Activated CD4-positive, CD25-positive, alpha-beta regulatory T cell treated with anti-CD3 and anti-CD28 coated beads, Interleukin-2, amount 50 U/mL, for 72 hours (primary cell): Measurements from ENCODE around the gene GTF2H3.
"Not testable (repeated sequence)": the region's sequence is repeated elsewhere in the genome, so short reads cannot be mapped to it uniquely, and the experiment has no call there.

Experiments used
- DNase-seq: peaks from one replicate; pipeline ENCODE4 v3.0.0; 2021

Gene GTF2H3

DNA sequence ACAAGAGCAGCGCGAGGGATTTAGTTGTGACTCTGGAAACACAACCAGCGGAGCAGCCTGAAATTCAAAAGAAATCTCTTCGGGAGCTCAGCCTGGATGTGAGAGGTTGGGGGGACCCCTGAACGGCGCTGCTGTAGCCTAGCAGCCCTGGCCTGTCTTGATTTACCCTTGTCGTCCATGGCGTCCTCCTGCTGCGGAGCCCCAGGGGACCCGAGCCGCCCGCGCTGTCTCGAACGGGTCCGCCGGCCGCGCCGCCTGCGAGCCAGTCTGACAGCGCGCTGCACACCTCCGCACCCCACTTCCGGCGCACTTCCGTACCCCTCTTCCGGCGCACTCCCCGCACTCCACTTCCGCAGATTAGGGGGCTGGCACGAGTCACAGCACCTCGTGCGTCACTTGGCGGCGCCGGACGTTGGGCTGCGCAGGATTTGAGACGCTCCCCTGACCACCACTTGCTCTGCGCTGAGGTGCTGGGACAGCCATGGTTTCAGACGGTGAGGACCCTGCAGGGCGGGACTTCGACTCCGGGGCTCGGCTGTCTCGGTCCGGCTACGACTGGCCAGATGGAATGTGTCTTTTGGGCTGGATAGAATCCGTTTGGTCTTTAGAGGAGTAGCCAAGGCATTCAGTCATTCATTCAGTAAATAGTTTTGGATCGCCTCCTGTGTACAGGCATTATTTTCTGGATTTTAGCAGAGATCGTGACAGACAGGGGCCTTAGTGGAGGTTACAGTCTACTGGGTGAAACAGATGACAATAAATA, at the start of gene GTF2H3, which contains the start of gene EIF2B1:
Gene GTF2H3, plus strand, starts transcription at position 451 of the 763 bp plus-strand sequence. Its CDS starts 31 bp downstream, at position 482.
Gene EIF2B1, minus strand, starts transcription at position 308 of the 763 bp plus-strand sequence. Its CDS starts 129 bp downstream, at position 179.
- DNase-seq, result peak; percentile 95

DNA sequence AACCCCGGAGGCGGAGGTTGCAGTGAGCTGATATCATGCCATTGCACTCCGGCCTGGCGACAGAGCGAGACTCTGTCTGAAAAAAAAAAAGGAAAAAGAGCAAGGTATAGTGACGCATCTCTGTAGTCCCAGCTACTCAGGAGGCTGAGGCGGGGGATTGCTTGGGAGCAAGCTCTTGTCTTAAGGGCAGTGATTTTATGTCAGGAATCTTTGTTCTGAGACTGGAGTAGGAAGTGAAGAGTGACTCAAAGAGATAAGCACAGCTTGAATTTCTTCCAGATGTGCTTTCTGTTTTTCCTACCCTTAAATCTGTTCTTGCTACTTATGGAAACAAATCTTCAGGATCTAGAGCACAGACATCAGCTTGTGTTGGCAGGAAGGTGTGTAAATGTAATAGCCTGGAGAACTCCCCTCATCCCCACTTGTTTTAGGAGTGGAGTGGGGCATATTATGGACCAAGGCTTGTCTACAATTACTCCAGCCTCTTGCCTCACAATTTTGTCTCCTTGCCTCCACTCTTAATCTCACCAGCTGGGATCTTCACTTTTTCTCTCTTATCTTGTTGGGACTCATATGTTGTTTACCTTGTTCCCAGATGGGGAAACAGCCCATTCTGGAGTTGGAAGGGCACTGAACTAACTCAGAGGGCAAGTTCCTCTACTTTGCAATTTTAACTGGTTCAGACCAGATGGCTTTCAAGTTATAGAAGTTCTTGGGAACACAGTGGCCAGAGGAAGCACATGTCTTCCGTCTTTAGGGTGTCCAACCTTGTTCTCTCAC, 41.7 kb upstream of the GTF2H3 start:
- DNase-seq, result no peak

DNA sequence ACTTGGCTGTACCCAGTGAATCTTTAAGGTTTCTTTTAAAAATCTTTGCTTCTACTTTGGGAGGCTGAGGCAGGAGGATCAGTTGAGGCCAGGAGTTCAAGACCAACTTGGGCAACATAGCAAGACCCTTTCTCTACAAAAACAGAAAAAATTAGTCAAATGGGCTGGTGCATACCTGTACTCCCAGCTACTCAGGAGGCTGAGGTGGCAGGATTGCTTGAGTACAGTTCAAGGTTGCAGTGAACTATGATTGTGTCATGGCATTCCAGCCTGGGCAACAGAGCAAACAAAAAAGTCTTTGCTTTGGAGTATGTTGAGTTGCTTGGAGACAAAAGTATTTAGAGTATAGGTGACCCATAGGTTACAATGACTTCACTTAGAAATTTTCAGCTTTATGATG, 37.9 kb upstream of the GTF2H3 start:
- DNase-seq, result no peak

GRCh38 chr12:123597100-123597499, 36.5 kb upstream of the GTF2H3 start:
- no peak for DNase-seq

- DNase-seq, result no peak
Measured at GRCh38 chr12:123598522-123598921, 35.1 kb upstream of the GTF2H3 start.

DNA sequence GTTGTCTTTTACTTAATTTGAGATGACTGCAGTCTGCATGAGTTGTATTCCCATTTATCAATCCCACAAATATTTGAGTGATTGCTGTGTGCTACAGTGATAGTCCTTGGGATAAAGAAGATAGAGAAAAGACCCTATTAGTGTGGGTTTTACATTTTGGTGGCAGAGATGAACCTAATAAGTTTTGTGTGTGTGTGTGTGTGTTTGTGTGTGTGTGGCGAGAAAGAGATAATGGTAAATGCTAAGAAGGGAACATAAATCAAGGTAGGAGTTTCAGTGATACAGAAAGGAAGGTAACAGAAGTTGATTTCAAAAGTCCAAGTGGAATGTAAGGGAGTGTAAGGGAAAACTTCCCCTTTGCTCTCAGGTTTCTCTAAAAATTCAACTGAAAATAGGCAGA, 34.3 kb upstream of the GTF2H3 start:
- no peak for DNase-seq

- no peak for DNase-seq
Measured at GRCh38 chr12:123599721-123600120, 33.9 kb upstream of the GTF2H3 start.

DNA sequence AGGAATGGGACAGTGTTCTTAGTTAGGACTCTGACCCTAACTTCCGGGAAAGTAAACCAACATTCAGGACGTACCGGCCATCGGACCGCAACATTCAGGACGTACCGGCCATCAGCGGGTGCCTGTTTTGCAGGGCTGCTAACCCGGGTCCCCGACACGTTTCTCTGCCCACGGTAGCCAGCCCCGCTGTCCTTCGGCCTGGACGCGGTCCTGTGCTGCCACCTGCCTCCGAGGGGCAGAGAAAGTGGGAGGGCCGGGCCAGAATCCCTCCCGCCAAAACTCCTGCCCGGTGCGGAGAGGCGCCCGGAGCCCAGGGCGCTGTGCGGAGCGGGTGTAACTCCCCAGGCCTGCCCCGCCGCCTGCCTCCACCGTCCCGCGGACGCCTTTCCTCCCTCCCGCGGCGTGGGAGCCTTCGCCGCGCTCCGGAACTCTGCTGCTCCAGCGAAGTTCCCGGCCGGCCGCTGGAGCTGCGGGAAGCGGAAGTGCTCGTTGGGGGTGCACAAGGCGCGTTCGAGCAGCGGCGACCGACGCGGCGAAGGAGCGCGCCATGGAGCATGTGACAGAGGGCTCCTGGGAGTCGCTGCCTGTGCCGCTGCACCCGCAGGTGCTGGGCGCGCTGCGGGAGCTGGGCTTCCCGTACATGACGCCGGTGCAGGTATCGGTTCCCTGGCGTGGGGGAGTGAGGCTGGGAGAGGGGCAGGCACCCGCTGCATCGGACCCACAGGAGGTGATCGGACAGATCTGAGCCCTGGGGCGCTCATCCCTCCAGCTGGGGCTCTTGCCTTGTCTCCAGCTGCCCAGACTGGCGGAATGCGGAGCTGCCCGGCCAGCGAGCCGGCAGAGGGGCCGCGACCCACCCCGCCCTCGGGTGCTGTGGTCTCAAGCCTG, 31.8 kb upstream of the GTF2H3 start, which contains the start of gene DDX55:
Gene DDX55, plus strand, starts transcription at position 498 of the 888 bp plus-strand sequence. Its CDS starts 50 bp downstream, at position 548.
- DNase-seq, result peak; percentile 85

DNA sequence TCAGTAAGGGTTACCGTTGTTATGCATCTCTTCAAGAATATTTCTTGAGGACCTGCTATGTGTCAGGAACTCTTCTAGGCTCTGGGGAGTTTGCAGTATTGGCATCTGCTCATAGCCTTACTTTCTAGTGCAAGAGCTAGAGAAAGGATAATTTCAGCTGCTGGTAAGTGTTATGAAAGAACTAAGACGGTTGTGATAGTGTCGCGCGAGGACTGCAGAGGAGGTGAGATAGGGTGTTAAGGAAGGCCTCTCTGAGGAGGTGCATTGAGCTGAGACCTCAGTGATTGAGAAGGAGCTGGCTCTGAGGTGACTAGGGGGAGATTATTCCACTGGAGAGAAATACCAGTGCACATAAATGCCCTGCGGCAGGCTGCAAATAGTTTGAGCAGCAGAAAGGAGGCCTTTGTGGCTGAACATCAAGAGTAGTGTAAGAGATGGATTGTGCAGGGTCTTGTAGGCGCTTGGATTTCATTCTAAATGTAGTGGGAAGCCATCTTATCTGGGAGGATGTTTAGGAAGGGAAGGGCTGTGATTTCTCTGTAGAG, 30.9 kb upstream of the GTF2H3 start:
- DNase-seq, result no peak

DNA sequence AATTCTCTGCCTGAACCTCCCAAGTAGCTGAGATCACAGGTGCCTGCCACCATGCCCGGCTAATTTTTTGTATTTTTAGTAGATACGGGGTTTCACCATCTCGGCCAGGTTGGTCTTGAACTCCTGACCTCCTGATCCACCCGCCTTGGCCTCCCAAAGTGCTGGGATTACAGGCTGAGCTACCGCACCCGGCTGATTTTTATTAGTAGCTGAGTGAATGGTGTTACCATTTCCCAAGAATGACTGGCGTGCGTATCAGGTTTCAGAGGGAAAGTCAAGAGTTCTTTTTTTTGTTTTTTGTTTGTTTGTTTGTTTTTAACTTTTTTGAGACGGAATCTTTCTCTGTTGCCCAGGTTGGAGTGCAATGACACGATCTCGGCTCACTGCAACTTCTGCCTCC, 30.1 kb upstream of the GTF2H3 start:
- DNase-seq, result not testable (repeated sequence)

DNA sequence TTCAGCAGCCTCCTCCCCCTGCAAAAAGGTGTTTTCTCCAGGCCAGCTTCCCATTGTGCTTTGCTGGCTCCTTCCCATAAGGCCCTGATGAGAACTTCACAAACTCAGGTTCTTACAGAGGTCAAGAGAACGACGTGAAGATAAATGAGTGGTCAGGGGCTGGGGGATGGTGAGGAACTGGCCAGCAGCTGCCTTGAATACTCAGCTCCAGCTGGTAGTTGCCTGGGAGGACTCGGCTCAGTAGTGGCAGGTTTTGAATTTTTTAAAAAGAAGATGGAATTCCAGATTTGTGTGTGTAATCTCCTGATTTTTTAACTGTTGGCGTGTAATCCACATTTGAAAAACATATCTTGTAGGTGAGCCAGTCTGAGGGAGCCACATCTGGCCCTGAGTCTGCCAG, 25.9 kb upstream of the GTF2H3 start:
- no peak for DNase-seq

GRCh38 chr12:123608182-123608581, 25.4 kb upstream of the GTF2H3 start:
- no peak for DNase-seq

GRCh38 chr12:123614110-123614509, 19.5 kb upstream of the GTF2H3 start:
- no peak for DNase-seq

DNA sequence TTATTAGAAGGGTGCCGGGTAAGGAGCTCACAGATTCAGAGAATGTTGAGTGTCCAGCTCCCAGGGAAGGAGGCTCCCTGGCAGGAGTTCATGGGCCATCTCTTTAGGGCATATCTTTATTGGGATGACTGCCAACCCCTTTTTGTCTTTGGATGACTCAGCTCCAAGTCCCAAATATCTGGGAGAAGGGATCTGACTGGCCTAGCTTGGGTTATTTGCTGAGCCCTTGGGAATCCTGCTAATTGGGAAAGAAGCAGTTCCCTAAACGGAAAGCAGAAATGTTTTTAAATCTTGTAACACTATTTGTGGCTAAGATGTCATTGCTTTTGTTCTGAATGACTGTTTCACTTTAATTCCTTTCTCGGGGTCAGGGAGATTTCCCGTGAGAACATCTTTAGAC, 19.1 kb upstream of the GTF2H3 start:
- no peak for DNase-seq

DNA sequence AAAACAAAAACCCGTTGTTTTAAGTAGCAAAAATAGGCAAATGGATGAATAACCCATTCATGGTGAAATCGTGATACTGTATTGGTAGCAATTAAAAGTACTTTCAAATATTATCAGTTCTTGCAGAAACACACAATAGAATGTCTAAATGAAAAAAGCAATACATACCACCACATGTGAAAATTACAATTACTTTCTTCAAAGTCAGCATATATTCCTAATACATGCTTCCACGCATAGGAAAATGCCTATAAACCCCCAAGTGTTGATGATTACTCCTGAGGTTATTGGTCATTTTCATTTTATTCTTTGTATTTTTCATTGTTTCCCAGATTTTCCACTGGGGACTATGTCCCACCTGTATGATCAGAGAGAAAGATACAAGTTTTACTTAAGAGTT, 16.5 kb upstream of the GTF2H3 start:
- DNase-seq, result no peak

- DNase-seq, result no peak
Measured at GRCh38 chr12:123617580-123617979, 16.0 kb upstream of the GTF2H3 start.

GRCh38 chr12:123621101-123621500, 12.5 kb upstream of the GTF2H3 start:
- no peak for DNase-seq

GRCh38 chr12:123621619-123622530, 11.8 kb upstream of the GTF2H3 start:
- no peak for DNase-seq

DNA sequence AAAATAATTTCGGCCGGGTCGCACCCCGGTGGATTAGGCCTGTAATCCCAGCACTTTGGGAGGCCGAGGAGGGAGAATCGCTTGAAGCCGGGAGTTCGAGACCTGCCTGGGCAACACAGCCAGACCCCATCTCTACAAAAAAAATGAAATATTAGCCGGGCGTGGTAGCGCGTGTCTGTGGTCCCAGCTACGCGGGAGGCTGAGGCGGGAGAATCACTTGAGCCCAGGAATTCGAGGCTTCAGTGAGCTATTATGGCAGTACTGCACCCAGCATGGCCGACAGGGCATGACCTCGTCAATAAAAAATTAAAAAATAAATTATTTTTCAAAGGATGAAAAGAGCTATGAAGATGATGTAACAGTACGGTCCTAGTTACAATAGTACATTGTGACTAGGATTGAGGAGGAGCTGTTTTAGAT, 523 bp downstream of the GTF2H3 start:
- DNase-seq, result no peak

GRCh38 chr12:123643911-123644310, 10.3 kb downstream of the GTF2H3 start:
- DNase-seq, result no peak

DNA sequence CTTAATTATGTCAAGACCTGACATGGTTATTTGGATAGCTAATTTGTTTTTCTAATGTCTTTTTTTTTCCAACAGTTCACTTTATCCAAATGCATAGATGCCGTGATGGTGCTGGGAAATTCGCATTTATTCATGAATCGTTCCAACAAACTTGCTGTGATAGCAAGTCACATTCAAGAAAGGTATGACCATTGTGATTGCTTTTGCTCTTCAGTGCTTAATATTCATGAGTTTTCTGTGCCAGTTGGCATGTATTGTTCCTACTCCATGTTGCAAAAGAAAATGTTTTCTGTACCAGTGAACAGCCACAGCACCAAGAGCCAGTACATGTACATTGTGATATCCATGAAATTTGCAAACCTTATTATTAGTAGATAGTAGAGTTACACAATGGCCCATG, 11.8 kb downstream of the GTF2H3 start:
- no peak for DNase-seq

DNA sequence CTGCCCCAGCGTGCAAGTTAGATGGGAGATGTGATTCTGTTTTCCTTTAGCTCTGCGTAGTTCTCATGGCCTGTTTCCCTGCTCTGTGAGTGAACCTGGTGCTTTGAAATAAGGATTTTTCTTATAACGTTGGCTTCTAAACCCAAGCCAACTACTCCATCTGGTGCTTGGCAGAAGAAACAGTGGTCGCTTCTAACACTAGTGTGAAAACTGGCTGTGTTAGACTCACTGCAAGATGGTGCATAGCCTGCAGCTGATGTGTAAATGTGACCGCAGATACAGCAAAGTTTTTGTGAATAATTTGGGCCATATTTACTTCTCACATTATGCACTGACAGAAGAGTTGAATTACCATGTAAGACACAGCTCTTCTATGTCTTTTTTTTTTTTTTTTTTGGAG, 12.2 kb downstream of the GTF2H3 start:
- no peak for DNase-seq
